ENCODE measurements around the gene NTM.
A peak's percentile ranks its signal among the peaks of the same experiment; 100 is the strongest.

NTM gene

DNA sequence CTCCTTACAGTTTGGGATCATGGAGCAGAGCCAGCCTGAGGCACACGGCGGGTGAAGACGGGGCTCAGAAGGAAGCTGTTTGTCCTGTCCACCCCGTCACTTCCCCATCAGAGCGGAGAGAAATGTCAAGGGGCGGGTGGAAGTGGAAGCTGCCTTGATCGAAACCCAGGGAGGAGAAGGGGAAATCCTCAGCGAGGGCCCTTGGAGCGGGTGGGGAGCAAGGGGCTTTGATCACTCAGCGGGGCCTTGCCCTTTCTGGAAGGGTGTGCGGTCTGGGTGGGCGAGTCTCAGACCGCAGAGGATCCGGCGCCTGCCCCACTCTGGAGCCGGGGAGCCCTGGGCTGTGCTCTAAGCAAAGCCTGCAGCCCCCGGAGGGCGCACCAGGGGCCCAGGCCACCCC is 320.4 kb downstream of the NTM start:
- H3K4me3 ChIP-seq (ENCODE audit: low read depth, low read length): no peak overlapping the region
- H3K9me3 ChIP-seq (ENCODE audit: severe bottlenecking): no peaks in the 10 kb centered on the region
- TF ChIP-seq, protein P1, sequence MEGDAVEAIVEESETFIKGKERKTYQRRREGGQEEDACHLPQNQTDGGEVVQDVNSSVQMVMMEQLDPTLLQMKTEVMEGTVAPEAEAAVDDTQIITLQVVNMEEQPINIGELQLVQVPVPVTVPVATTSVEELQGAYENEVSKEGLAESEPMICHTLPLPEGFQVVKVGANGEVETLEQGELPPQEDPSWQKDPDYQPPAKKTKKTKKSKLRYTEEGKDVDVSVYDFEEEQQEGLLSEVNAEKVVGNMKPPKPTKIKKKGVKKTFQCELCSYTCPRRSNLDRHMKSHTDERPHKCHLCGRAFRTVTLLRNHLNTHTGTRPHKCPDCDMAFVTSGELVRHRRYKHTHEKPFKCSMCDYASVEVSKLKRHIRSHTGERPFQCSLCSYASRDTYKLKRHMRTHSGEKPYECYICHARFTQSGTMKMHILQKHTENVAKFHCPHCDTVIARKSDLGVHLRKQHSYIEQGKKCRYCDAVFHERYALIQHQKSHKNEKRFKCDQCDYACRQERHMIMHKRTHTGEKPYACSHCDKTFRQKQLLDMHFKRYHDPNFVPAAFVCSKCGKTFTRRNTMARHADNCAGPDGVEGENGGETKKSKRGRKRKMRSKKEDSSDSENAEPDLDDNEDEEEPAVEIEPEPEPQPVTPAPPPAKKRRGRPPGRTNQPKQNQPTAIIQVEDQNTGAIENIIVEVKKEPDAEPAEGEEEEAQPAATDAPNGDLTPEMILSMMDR (IDR thresholded peaks at IDR 0.05; ENCODE audit: low read depth, low read length): no peak
- H3K27ac ChIP-seq: no peak overlapping the region
- H3K36me3 ChIP-seq: no peaks in the 10 kb centered on the region
- no peaks in the 10 kb centered on the region for H3K27me3 ChIP-seq (ENCODE audit: insufficient read depth, low read depth, severe bottlenecking)
- DNase-seq: no peak

DNA sequence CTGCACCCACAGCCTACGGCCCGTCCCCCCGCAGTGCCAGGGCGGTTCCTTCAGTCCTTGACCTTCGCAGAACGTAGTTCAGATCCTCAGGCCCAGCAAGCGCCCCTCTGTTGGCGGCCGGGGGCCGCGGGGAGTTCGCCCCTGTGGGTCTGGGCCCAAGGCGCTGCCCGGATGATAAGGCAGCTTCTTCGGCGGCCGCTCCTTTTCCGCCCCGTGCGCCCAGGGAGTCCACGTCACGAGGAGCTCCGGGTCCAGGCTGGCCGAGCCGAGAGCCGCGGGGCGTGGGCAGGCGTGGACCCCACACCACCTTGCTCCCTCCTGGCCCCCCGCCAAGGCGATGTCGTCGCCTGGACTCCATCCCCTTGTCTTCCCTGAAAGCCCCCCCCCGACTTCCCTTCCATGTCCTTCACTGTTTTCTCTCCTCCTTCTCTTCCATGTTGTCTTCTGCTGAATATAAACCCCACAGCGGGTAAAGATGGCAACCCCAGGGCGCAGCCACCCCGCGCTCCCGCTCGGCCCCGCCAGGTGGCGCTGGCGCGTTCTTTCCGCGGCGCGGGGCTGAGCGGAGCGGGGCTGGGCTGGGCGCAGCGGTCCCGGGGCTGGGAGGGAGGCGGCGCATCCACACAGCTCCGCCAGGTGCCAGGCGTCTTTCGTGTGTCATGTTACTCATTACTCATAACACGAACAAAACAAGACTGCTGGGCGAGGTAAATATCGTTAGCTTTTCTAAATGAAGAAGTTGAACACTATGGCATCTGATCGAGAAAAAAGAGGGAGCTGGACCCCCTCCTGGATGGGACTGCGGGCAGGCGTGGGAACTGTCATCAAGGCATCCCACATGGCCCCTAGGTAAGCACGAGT is 321.0 kb downstream of the NTM start:
- no peaks in the 10 kb centered on the region for H3K9me3 ChIP-seq (ENCODE audit: severe bottlenecking)
- TF ChIP-seq, protein P1 (IDR thresholded peaks at IDR 0.05; ENCODE audit: low read depth, low read length): peak; percentile 22; the same call in 1 of the 2 replicates

DNA sequence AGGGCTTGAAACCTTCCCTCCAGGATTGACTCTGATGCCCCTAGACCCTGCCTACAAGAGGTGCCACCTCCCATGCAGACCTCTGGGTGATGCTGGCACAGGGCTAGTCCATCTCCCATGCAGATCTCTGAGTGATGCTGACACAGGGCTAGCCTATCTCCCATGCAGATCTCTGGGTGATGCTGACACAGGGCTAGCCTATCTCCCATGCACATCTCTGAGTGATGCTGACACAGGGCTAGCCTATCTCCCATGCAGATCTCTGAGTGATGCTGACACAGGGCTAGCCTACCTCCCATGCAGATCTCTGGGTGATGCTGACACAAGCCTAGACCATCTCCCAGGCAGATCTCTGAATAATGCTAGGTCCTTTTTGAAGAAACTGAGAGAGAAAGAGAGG is 321.7 kb downstream of the NTM start:
- no peaks in the 10 kb centered on the region for H3K27me3 ChIP-seq (ENCODE audit: insufficient read depth, low read depth, severe bottlenecking)
- no peaks in the 10 kb centered on the region for H3K9me3 ChIP-seq (ENCODE audit: severe bottlenecking)
- TF ChIP-seq, protein P1 (IDR thresholded peaks at IDR 0.05; ENCODE audit: low read depth, low read length): no peak
- DNase-seq: no peak
- no peak overlapping the region for H3K4me3 ChIP-seq (ENCODE audit: low read depth, low read length)
- H3K27ac ChIP-seq: no peak overlapping the region
- H3K36me3 ChIP-seq: no peaks in the 10 kb centered on the region

More for the DNA sequence above, 321.0 kb downstream of the NTM start:
- Histone ChIP-seq H3K27me3 (ENCODE audit: insufficient read depth, low read depth, severe bottlenecking) (no peaks in the 10 kb centered on the region), H3K4me3 (ENCODE audit: low read depth, low read length) (no peak overlapping the region), H3K36me3 (no peaks in the 10 kb centered on the region), H3K27ac (no peak overlapping the region)
- DNase-seq: no peak

DNA sequence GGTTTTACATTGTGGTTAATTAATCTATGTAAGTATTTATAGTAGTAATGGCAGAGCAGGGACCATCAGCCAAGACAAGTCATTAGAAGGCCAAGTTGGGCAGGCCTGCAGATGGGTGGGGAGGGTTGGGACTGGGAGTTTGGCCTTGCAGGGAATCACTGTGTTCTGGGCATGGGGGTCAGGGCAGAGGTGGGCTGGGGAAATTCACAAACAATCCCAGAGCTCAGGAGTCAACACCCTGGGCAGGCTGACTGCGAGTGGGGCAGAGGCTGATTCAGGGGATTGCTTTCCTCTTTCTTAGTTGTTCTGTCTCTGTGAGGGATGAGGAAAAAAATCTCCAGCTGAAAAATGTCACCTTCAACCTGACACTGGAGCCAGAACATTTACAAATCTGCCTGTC is 322.5 kb downstream of the NTM start:
- Histone ChIP-seq H3K36me3 (no peaks in the 10 kb centered on the region), H3K9me3 (ENCODE audit: severe bottlenecking) (no peaks in the 10 kb centered on the region), H3K27ac (no peak overlapping the region), H3K4me3 (ENCODE audit: low read depth, low read length) (no peak overlapping the region), H3K27me3 (ENCODE audit: insufficient read depth, low read depth, severe bottlenecking) (no peaks in the 10 kb centered on the region)
- DNase-seq: no peak
- TF ChIP-seq, protein P1 (IDR thresholded peaks at IDR 0.05; ENCODE audit: low read depth, low read length): no peak

DNA sequence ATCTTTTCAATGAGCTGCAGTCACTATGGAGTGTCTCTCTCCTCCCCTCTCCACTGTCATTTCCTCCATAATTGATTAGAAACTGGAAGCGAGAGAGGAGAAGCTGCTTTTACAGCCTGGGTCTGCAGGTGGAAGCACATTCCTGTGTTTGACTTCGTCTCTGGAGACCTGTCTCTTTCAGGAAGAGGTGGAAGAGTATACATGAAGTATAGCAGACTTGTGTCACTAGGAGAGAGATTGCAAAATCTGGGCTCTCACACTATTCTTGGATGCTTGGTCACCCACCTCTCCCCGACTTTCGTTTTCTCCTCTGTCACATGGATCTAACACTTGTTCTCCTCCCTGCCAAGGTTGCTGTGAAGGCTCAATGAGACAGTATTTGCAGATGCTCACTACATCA is 323.3 kb downstream of the NTM start:
- no peak overlapping the region for H3K27ac ChIP-seq
- no peaks in the 10 kb centered on the region for H3K36me3 ChIP-seq
- H3K4me3 ChIP-seq (ENCODE audit: low read depth, low read length): no peak overlapping the region
- TF ChIP-seq, protein P1 (IDR thresholded peaks at IDR 0.05; ENCODE audit: low read depth, low read length): no peak
- H3K27me3 ChIP-seq (ENCODE audit: insufficient read depth, low read depth, severe bottlenecking): no peaks in the 10 kb centered on the region
- H3K9me3 ChIP-seq (ENCODE audit: severe bottlenecking): no peaks in the 10 kb centered on the region
- DNase-seq: no peak

Data from WERI-Rb-1 (cell line).